HG03442 (cell line): Measurements from ENCODE around the gene PCNT.
"Not testable (repeated sequence)": the region's sequence is repeated elsewhere in the genome, so short reads cannot be mapped to it uniquely, and the experiment has no call there.

Experiments
- ATAC-seq: cut with Tn5 transposase; IDR thresholded peaks from one replicate; pipeline ENCODE4 v1.9.1; 2021; ENCODE audit warnings: mild to moderate bottlenecking, moderate library complexity; ENCODE audit not compliant: unreplicated experiment

PCNT gene

DNA sequence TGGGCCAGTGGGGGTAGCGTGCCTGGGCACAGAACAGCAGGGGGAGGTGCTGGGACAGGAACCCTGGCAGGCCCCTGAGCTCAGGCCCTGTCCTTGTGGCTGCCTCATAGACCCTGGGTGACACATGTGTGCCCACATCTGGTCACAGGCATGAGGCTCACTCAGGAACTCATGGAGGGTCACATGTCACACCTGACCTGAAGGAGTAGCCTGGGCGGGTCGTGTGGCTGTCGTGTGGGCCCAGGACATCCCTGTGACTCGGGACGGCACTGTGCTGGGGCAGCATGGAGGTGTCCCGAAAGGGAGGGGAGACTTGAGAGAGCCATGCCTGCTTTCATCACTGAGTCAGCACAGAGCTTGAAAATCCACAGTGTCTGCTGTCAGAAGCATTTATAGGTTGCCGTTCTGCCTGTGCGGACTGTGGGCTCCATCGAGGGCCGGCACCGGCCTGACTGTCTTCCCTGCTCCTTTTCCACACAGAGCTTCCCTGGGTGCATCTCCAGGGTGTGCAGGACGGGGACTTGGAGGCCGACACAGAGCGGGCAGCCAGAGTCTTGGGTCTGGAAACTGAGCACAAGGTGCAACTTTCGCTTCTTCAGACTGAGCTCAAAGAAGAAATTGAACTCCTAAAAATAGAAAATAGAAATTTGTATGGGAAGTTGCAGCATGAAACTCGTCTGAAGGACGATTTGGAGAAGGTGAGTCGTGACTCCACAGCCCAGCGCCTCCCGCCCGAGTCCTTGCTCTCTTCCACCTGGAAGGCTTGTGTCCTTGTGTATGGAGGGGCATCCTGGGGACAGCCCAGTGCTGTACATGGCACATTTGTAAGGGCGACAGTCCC is 32.8 kb downstream of the PCNT start:
- no peak for ATAC-seq

DNA sequence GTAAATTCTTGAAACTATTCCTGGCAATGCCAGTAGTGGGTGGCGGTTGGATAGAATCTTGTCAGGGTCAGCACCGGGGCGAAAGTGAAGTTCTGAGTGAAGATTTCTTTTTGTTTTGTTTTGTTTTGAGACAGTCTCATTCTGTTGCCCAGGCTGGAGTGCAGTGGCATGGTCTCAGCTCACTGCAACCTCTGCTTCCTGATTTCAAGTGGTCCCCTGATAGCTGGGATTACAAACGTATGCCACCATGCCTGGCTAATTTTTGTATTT is 33.3 kb downstream of the PCNT start:
- ATAC-seq = no peak

DNA sequence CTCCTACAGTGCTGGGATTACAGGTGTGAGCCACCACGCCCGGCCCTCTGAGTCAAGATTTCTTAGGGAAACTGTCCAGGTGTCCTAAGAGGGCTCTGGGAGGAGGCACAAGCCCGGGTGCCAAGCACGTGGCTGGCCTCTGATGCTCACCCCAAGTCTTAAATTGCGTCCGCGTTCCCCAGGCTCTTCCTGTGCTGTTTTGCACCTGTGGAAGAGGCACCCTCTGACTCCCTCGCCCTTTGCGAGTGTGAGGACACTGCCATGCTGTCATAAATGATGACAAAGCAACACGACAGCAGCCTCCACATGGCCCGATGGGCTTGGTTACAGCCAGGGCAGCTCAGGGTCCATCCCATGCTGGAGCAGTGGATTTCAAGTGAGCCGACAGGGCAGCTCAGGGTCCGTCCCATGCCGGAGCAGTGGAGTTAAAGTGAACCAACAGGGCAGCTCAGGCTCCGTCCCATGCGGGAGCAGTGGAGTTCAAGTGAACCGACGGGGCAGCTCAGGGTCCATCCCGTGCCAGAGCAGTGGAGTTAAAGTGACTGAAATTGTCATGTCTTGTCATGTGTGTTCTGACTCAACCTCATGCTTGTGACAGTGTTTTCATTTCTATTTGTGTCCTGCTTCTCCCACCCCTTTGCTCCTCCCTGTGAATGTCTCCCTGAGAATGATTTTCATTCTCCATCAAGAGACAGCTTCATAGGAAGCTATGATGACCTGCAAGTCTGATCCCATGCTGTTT is 33.9 kb downstream of the PCNT start:
- no peak for ATAC-seq

DNA sequence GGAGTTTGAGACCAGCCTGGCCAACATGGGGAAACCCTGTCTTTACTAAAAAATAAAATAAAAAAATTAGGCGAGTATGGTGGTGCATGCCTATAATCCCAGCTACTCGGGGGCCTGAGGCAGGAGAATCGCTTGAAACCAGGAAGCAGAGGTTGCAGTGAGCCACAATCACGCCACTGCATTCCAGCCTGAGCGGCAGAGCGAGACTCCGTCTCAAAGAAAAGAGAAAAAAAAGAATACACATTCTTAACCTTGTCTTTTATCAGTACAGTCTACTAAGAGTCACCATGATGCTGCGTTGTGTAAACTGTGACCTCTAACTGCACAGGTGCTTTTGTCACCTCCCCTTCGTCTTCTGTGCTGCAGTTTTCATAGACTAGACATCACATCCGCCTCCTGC is 37.2 kb downstream of the PCNT start:
- ATAC-seq = no peak

DNA sequence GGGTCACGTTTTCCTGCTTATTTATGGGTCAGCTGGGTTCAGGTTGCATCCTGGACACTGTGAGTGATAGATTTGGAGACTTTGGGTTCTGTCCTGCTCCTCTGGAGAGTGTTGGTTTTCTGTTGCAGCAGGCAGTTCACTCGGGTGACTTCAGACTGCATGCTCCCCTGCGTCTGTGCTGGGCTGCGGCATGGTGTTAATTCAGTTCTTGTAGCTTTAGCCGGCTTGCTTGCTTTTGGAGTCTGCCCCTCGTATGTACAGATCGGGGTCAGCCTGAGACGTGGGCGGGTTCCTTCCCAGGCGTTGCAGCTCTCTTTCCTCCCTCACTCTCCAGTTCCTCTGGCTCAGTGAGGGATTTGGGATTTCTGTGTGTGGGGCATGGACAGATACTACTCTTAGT is 38.0 kb downstream of the PCNT start:
- no peak for ATAC-seq

DNA sequence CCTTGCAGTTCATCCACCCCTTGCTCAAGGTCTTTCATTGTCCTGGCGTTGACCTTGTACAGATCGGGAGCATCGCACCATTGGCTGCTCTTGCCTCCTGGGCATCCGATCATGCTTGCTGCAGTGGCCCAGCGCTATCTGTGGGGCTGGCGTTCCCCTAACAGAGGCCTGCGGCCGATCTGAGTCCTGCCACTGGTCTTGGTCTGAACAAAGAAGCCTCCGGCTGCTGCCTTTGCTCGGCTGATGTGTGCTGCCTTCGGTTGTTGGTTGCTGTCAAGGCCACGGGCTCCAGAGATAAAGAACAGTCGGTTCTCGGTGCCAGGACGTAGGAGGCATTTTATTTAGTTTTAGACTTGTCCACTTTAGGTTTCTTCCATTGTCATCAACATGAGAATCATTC is 39.0 kb downstream of the PCNT start:
- ATAC-seq = no peak

DNA sequence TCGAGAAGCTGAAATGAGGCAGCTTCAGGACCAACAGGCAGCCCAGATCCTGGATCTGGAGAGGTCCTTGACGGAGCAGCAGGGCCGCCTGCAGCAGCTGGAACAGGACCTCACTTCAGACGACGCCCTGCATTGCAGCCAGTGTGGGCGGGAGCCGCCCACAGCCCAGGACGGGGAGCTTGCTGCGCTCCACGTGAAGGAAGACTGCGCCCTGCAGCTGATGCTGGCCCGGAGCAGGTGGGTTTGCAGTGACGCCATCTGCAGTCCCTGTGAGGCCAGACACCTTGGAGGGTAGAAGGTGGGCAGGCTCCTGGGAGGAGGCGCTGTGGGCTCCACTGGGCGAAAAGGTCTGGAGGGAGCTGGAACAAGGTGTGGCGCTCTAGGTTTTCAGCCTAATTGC is 39.7 kb downstream of the PCNT start:
- no peak for ATAC-seq

DNA sequence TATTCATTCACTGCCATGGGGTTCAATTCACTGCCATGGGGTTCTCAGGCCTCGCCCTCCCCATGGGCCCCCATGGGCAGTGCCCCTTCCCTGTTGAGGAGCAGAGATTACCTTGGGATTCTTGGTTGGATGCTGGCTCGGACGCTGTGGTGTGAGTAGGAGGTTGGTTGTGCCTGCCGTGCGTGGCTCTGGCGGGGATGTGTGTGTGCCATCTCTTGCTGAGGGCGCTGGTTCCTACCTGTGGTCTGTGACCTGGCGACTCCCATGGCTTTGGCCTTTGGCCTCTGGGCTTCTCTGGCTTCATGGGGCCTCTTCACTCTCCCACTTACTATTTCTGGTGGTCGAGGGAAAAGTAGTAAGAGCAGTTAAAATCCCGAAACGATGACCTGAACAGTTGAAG is 42.1 kb downstream of the PCNT start:
- no peak for ATAC-seq

DNA sequence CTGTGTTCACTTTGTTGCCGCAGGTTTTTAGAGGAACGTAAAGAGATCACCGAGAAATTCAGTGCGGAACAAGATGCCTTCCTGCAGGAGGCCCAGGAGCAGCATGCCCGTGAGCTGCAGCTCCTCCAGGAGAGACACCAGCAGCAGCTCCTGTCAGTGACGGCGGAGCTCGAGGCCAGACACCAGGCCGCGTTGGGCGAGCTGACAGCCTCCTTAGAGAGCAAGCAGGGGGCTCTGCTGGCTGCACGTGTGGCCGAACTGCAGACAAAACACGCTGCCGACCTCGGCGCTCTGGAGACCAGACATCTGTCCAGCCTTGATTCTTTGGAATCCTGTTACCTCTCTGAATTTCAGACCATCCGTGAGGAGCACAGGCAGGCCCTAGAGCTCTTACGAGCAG is 42.6 kb downstream of the PCNT start:
- ATAC-seq = no peak

DNA sequence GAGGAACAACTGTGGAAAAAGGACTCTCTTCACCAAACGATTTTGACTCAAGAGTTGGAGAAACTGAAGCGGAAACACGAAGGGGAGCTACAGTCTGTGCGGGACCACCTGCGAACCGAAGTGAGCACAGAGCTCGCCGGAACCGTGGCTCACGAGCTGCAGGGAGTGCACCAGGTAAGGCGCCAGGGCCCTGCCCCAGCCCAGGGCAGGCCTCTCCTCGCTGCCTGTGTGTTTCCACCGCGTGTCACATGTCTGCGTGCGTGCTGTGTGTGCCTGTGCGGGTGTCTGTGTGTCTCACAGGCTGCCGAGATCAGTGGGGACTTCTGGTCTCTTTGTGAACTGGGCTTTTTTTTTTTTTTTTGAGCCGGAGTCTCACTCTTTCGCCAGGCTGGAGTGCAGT is 43.0 kb downstream of the PCNT start:
- no peak for ATAC-seq

DNA sequence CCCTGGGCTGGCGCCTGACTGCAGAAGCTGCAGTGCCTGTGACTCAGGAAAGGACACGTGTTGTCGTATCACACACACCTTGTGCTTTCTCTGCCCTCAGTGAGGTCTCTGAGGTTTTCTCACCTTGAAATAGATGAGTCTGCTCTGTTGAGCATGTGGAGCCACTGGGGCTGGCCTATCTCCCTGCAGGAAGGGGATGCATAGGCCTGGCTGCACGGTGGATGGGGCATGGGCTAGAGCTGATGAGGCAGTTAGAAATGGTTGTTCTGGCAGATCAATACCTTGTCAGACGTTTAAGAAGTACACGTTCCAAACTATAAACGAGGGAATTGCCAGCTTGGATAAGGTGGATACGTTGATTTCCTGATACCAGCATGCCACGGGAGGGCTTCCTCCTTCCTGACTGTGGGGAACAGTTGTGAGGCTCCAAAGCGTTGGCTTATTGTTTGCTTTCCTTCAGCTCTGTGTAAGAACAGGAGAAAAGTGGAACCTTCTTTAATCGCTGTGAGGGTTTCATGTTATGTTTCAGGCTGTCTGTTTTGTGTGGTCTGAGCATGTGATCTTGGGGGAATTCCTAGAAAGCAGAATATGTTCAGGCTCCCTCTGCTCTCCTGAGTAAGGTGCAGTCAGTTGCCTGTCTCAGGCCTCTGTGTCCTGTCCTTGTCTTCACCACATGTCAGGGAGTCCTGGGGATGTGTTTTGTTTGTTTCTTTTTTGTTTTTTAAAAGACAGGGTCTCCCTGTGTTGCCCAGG is 44.8 kb downstream of the PCNT start:
- peak; percentile 56 for ATAC-seq

DNA sequence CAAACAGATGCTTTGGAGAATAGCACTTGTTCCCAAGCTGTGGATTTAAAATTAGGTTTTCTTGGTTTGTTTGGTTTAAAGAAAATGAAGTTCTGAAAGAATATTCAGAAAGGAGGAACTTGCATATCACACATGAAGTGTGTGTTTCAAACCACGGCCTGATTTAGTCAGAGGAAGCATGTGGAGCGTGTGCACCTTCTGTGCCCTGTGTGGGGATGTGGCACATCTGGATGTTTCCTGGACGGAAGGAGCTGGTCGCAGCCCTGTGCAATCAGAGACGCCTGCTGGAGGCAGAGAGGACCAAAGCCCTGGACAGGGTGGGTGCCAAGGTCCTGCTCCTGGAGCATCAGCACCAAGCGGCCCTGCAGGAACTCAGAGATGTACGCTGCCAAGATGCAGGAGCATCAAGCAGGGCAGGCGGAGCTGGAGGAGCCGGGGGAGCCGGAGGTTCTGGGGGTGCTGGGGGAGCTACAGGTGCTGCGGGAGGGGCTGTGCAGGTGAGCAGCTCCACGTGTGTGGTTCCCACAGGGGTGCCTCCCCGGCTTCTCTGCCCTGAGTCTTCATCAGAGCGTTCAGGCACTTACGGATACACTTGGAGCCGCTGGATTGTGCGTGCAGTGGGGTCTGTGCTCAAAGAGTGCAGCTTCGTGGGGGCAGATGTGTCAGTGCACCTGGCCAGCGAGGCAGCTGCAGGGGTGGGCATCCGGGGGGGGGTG is 45.7 kb downstream of the PCNT start:
- no peak for ATAC-seq

DNA sequence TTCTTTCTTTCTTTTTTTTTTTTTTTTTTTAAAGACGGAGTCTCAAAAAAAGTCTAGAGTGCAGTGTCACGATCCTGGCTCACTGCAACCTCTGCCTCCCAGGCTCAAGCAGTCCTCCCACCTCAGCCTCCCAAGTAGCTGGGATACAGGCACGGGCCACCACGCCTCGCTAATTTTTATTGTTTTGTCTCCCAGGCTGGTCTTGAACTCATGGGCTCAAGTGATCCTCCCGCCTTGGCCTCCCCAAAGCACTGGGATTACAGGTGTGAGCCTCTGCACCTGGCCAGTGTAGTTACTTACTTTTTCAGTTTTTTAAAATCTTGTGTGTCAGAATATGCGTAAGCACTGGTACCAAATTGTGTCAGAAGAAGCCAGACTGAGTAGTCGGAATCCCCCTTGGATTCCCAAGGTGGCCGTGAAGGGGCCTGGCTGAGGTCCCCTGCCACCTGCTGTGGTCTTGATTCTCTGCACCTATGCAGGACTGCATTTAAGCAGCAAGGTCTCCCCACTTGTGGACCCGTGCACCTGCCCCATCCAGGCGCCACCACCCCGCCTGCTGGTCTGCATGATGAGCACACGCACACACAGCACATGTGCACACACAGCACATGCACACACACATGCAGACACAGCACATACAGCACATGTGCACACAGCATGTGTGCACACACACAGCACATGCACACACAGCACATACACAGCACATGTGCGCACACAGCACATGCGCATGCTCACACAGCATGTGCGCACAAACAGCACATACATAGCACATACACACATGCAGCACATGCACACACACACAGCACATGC is 47.5 kb downstream of the PCNT start:
- ATAC-seq = no peak

DNA sequence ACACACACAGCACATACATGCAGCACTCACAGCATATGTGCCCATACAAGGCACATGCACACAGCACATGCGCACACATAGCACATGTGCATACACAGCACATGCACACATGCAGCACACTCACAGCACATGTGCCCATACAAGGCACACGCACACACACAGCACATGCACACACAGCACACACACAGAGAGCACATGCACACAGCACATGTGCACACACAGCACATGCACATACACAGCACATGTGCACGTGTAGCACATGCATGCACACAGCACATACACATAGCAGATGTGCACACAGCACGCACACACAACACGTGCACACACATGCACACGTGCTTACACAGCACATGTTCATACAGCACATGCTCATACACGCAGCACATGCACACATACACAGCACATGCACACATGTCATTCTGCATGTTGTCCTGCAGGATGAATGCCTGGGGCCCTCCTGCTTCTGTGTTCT is 48.1 kb downstream of the PCNT start:
- ATAC-seq = no peak

DNA sequence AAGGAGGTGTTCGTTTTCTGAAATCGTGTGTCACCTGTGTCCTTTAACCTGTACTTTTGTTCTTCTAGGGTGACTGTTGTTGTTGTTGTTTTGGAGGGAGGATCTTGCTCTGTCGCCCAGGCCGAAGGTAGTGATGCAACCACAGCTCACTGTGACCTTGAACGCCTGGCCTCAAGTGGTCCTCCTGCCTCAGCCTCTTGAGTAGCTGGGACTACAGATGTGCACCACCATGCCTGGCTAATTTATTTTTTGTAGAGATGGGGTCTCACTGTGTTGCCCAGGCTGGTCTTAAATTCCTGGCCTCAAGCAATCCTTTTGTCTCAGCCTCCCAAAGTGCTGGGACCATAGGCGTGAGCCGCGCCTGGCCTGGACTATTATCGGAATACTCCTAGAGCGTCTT is 49.0 kb downstream of the PCNT start:
- ATAC-seq = not testable (repeated sequence)

DNA sequence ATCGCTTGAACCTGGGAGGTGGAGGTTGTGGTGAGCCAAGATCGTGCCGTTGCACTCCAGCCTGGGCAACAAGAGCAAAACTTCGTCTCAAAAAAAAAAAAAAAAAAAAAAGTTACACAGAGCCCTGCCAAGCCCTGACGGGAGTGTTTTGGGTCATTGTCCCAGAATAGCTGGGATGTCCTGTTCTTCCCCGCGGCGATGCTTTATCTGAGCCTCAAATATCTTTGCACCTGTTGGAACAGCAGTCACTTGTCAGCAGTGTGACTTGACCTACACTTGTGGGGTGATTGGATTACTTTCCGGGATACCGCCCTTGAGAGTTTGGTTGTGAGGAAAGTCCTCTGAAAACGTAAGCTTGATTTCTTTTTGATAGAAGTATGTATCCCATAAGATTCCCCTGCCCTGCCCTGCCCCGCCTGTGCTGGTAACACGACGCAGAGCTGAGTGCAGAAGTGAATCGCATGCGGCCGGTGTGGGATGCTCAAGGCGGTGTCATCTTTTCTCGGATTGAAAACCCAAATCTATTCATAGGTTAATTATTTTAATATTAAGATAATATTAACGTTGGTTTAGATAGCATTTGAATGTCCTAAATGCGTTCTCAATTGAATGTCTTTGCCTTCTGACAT is 50.9 kb downstream of the PCNT start:
- no peak for ATAC-seq

DNA sequence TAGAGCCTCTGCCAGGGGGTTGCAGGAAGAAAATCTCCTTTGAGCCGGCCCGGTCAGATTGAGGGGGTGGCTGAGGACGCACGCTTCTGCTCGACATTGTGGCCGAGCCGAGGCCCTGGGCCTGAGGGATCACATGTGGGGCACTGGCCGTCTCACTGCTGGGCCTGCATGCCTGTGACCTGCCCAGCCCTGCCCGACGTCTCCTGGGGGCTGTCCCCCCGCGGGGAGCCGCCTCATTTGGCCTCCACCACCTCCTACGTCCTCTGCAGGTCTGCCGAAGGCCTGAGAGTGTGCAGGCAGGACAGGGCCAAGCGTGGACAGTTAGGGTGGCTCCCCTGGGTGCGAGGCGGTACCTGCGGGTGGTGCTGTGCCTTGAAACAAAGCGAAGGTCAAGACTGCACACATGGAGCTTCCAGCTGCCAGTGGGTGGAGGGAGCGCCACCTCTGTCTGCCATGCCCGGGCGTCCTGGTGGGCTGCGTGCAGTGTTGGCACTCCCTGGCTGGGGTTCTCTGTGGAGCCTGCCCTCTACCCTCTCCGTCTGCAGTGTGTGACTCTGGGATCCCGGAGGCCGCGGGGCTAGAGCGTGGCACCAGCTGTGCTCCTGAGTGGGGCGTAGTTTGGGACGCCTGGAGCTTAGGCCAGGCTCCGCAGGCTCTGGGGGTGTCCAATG is 51.7 kb downstream of the PCNT start:
- no peak for ATAC-seq

DNA sequence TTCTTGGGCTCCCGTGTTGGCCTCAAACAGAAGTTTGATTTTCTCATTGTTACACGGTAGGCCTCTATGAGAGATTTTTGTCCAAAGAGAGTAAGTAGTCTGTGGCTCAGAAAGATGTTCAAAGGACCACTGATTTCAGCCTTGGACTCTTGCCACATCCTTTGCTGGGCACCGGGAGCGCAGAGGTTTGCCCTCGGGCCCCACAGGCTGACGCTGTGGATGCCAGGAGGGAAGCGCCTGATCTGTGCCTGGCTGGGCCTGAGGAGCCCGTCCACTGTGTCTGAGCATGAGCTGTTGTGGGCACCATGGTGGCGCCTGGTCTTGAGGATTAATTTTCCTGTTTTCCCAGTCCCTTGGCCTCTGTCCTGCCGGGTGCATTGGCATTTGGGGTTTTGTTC is 52.3 kb downstream of the PCNT start:
- ATAC-seq = no peak

DNA sequence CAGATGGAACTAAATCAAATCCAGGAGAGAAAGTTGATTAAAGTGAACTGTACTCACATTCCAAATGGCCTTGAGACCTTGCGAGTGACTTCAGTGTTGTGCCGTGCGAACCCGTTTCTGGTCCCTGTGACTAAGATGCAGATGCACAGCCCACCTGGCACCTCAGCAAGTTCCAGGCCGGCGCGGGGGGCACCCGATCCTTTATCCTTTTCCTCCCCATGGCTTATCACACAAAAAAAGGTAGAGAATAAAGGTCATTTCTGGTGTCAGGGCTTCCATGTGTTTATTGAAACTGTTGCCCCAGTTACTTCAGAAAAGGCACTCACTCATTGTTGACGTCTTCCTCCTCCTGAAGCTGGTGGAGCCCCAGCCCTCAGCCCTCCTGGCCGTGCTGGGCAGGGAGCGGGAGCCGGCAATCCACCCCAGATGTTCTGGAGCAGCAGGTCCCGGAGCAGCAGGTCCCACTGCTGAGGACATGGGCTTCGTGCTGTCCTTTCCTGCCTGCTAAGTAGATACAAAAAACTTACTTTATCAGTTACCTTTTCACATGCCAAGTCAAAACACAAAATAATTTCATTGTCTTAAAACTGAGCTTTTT is 53.0 kb downstream of the PCNT start:
- ATAC-seq = no peak
